Stimulated activated CD4-positive, alpha-beta T cell treated with anti-CD3 and anti-CD28 coated beads, Interleukin-2, amount 100 ng/mL, for 24 hours (primary cell): ENCODE measurements around the gene SLIT3.

Experiments used
- DNase-seq, 2 donors: peaks; one replicate each; pipeline ENCODE4 v3.0.0-alpha.2; 2020

Gene SLIT3

GRCh38 chr5:168978500-168978899 lies 322.4 kb downstream of the SLIT3 start:
- no peak for DNase-seq

DNA sequence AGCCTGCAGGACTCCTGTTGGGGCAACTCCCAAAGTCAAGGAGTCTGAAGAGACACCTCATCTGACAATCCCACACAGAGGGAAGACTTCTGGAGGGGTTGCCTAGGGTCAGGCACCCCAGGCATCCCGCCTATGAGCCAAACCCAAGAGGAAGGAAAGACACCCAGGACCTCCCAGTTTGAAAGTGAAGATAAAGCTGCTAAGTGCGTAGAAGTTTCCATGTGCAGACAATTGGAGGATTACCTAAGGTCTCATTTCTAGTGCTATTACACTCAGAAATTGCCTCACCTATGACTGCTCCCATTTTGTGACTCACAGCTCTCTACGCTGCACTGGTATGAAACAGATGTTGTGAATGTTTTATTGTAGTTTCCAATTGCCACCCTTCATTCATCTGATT lies 322.9 kb downstream of the SLIT3 start:
- DNase-seq, result no peak

DNA sequence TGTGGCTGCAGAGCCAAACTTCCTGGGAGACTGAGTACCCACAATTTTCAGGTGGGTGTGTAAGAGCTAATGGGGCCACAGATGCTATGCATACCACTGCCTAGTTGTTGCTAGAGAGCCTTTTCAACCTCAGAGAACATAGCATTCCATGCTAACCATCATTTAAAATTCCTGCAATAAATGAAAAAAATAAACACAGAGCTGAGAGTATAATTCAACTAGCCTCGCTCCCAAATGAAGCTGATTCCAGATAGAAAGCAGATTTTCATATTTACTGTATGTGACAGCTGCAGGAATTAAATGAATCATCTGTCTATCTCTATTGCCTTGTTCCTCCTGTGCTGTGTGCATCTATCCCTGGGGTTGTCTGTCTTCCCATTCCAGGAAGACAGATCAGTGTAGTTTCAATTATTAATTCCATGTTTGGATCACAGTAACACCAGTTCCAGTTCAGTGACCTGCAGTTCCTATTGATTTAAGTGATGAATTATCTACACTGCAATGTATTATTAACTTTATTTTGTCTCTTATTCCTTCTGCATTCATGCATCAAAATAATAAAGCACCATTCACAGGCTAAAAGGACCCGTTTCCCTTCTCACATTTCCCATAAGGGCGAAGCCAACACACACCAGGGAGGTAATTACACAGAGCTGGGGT lies 324.5 kb downstream of the SLIT3 start:
- DNase-seq, result no peak

DNA sequence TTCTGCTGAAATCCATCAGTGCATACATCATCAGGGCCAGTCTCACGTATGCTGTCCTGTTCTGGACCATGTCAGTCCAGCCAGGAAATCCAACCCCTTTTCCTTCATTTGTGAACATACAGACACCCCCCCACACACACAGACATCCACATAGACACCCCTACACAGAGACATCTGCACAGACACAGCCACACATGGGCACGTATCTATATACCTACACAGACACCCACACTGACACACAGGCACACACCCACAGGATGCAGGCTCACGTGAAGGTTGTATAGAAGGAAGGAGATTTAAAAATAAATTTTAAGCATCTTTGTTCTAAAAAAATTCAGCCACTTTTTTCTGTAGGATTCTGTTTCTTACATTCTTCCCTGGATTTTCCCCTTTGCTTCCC lies 325.6 kb downstream of the SLIT3 start:
- DNase-seq, result no peak

DNA sequence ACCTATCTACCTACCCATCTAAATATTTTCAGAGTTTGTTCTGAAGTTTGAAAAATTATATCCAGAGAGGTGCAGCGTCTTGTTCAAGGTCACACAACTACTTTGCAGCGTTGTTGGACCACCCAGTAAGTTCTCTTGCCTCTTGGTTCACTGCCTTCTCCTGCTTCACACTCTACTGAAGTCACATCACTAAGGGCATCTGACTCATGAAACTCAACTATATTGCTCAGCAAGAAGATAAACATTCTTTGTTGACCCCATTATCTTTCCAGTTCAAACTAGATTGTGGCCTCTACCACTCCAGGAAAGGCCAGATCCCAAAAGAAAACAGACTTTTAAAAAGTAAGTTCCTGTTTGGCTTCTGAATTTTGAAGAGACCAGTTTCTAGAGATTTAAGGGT lies 326.9 kb downstream of the SLIT3 start:
- no peak for DNase-seq

- DNase-seq, result no peak
Observed at GRCh38 chr5:168972731-168973130, 328.2 kb downstream of the SLIT3 start.

GRCh38 chr5:168971100-168971499 lies 329.8 kb downstream of the SLIT3 start:
- DNase-seq, result no peak

DNA sequence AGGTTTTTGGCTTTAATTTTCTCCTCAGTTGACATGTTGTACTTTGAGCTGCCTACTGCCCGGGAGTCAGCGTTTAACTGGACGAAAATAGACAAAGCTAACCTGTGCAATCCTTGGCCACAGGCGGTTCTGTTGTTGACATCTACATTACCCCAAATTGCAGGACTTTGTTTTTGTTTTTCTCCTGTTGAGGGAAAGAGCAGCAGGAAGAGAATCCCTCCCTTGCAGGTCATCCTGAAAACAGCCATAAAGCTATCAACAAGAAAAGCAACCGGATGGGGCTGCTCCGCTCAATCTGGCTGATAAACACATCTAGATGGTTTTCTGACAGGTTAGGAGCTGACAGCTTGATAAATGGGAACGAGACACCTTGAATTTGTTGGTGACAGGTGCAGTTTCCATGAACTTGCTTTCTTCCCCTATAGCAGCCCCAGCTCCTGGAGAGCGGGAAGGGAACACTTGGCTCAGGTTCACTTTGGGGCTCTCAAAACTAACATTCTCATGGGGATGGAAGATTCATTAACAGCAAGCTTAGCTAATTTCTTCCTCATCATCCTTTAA lies 331.5 kb downstream of the SLIT3 start:
- no peak for DNase-seq

GRCh38 chr5:168967882-168968620 lies 332.9 kb downstream of the SLIT3 start:
- DNase-seq, result no peak

- no peak for DNase-seq
Observed at GRCh38 chr5:168965638-168966037, 335.3 kb downstream of the SLIT3 start.

- no peak for DNase-seq
Observed at GRCh38 chr5:168964182-168964581, 336.8 kb downstream of the SLIT3 start.

GRCh38 chr5:168962306-168962705 lies 338.6 kb downstream of the SLIT3 start:
- no peak for DNase-seq

- no peak for DNase-seq
Observed at GRCh38 chr5:168961681-168962080, 339.3 kb downstream of the SLIT3 start.

DNA sequence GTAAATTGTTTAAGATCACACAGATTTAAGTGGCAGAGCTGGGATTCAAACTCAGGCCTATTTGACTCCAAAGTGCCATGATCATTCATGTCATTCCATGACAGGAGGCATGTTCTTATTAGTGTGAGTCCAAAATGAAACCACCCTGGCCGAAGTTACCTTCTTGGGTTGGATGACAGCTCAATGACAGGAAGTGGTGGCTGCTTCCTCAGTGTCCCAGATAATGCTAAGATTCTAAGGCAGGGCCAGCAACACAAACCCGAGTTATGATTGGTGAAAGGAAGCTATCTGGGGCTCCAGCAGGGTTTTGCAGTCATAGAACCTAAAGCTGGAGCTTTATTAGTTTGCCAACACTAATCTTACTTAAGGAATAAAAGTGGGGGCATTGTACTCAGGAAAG lies 340.4 kb downstream of the SLIT3 start:
- no peak for DNase-seq

GRCh38 chr5:168953351-168953750 lies 347.6 kb downstream of the SLIT3 start:
- no peak for DNase-seq

DNA sequence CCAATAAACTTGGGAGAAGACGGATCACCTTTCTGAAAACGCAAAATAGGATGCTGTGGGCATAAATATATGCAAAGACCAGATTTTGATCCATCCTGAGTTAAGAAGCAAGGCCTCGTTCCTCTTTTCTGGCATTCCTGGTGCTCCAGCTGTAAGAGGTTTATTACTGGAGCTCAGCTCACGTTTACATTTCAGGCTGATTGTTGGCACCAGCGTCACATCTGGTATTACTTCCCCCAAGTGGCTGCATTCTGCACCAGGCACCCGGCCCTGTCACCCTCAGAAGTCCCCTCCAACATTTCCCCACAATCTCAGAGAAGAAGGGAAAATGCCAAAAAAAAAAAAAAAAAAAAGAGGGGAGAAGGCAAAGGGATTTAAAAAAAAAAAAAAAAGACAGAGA lies 348.7 kb downstream of the SLIT3 start:
- no peak for DNase-seq

DNA sequence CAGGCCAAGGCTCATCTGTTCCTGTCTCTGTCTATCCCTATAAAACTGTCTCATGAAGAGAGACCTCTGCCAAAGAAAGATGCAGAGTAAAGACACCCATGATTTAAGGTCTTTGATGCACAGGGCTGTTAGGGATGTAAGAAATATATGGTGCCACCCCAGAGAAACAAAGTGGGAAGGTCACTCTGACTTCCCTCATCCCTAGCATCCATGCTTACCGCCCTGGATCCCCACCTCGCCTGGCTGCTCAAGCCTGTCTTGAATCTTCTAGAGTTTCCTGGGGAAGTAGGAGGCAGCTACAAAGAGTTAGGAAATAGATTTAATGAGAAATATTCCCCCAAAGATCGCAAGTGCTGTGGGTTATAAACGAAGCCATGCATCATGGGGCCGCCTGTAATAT lies 349.2 kb downstream of the SLIT3 start:
- DNase-seq, result no peak

- no peak for DNase-seq
Observed at GRCh38 chr5:168951356-168951755, 349.6 kb downstream of the SLIT3 start.

- DNase-seq, result no peak
Observed at GRCh38 chr5:168950241-168950951, 350.5 kb downstream of the SLIT3 start.

DNA sequence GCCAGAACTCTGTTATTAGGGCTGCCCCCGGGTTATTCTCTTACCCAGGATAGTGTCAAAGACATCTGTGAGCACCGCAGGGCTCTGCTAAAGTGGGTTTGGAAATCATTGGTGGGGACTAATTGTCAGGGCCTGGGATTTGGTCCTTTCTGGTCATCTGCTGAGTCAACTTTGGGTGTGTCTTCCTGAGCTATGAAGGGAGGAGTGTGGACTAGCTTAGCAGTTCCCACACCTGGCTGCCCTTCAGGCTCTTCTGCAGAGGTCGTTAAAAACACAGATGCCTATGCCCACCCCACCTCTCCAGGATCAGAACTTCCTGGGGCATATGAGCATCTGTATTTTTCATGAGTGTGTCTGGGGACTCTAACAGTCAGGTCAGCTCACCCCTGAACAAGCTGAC lies 352.2 kb downstream of the SLIT3 start:
- DNase-seq, result no peak

- DNase-seq, result peak; percentile 36 to 57
Observed at GRCh38 chr5:168947212-168947868, 353.6 kb downstream of the SLIT3 start.

- DNase-seq, result peak in 1 of 2 donors; percentile 5
Observed at GRCh38 chr5:168946363-168946762, 354.6 kb downstream of the SLIT3 start.

DNA sequence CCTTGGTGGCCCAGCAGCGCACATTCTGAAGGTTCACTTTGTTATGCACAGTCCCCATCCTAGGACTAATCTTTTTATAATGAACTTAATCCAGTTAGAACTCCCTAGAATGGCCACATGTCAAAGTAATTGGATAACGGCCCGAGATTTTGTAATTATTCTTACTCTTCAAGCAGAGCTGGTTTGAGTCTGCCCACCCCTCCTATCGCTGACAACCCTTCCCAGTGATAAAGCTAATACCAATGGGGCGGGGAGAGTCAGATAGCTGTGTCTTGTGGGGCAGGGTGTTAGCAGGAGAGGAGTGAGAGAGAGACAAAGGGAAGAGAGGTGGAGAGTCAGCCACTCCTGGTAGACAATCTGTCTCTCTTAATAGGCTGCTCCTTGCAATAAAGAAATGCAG lies 356.9 kb downstream of the SLIT3 start:
- no peak for DNase-seq
